Heart left ventricle (tissue), 16 donors: ENCODE data around the gene HBB. TPM values are rescaled to one million over a fixed set of nuclear protein-coding genes. Genes with fewer than 3 reads are reported as not detected.

ENCODE experiments used
- ATAC-seq, 4 donors: fragments of 200-7000 bp; cut with Tn5 transposase; one replicate each; pipeline ENCODE4 v1.9.1; 2020 to 2022; ENCODE audit warnings: moderate library complexity in 4 of 4, mild to moderate bottlenecking in 3 of 4, moderate number of reproducible peaks in 1 of 4
- DNase-seq, 5 donors: peaks; one replicate each; pipeline ENCODE4 v3.0.0-alpha.2; 2020
- H3K27ac ChIP-seq, 12 donors: fragments of 200-600 bp; sonication (generic) in 4 of 12; one replicate each; pipeline versions ENCODE4 v1.5.0 to v1.8.0; 2016 to 2022; ENCODE audit warnings: mild to moderate bottlenecking in 2 of 12
- H3K27me3 ChIP-seq, 9 donors: fragments of 200-600 bp; sonication (generic) in 2 of 9; one replicate each; pipeline versions ENCODE4 v1.5.1 to v1.8.0; 2016 to 2022; ENCODE audit warnings: mild to moderate bottlenecking in 3 of 9
- H3K36me3 ChIP-seq, 9 donors: fragments of 200-600 bp; sonication (generic) in 2 of 9; one replicate each; pipeline versions ENCODE4 v1.5.0 to v1.8.0; 2018 to 2022; ENCODE audit warnings: mild to moderate bottlenecking in 2 of 9
- H3K4me1 ChIP-seq, 12 donors: fragments of 200-600 bp; sonication (generic) in 4 of 12; one replicate each; pipeline versions ENCODE4 v1.5.0 to v1.8.0; 2016 to 2022; ENCODE audit warnings: mild to moderate bottlenecking in 3 of 12
- H3K4me3 ChIP-seq, 12 donors: fragments of 200-600 bp; sonication (generic) in 4 of 12; one replicate each; pipeline versions ENCODE4 v1.5.0 to v1.8.0; 2017 to 2022; ENCODE audit warnings: mild to moderate bottlenecking in 9 of 12, moderate library complexity in 4 of 12
- H3K9me3 ChIP-seq, 12 donors: fragments of 200-600 bp; sonication (generic) in 4 of 12; one replicate each; pipeline versions ENCODE4 v1.5.0 to v1.8.0; 2016 to 2022; ENCODE audit warnings: mild to moderate bottlenecking in 1 of 12
- POLR2A ChIP-seq, 2 donors: fragments of 450-650 bp; IDR thresholded peaks; one replicate each; pipeline ENCODE4 v1.6.1; 2017; ENCODE audit warnings: antibody characterized with exemption in 2 of 2, mild to moderate bottlenecking in 2 of 2, moderate library complexity in 2 of 2
- WGBS, 4 donors: extraction: QIAGEN DNeasy Blood & Tissue Kit in 2 of 4; methylation state at CpG; one replicate each; pipeline versions ENCODE4 v1.1.5 to v1.1.7; 2013 to 2018; 5-methylcytosine and 5-hydroxymethylcytosine counted together
- intact Hi-C, 10 donors: fragments of 100-400 bp; cut with DNase I; formaldehyde crosslinking; loops; one replicate each; pipeline versions ENCODE4 v1.11.1 to v1.14.2; 2022
- polyA plus RNA-seq, 2 donors: library from polyadenylated mRNA; stranded (reverse); fragments of 200-250 nt; gene quantifications; one replicate each; pipeline ENCODE4 v1.2.3, GENCODE V29; 2013
- total RNA-seq, 9 donors: library from RNA; depleted of rRNA in 2 of 9; stranded (reverse); fragments of >200 nt in 2 of 9; fragmentation: NEBNext Ultra II Directional in 3 of 9; extraction: Animal tissue kit (Norgen Biotek cat#: 25700) in 3 of 9; gene quantifications; one replicate each; pipeline versions ENCODE4 v1.1.0 to v1.2.4, GENCODE V29; 2016 to 2023
- TF ChIP-seq, protein P1 (sequence below), 12 donors: fragments of 200-600 bp; sonication (generic) in 4 of 12; IDR thresholded peaks; one replicate each; pipeline versions ENCODE4 v1.5.0 to v1.8.0; 2018 to 2022; ENCODE audit warnings: antibody characterized with exemption in 12 of 12, mild to moderate bottlenecking in 5 of 12
- donor health status: ischemic (EF 13 %, LVEDD 7.1; RV severe dilation, severe dysfunction).
- donor health status: healthy with polysubstance abuse.
- donor health status: DM: no; HTN: yes; CAD: no.
- donor health status: DM: no; HTN: no; CAD: no.
- donor health status: ischemic (EF 25% LVEDD 6.9; RV normal size, moderate dysfunction).
- donor health status: ischemic (EF 25% LVEDD 5.7; RV mildly dilated, moderate dysfunction).
- donor health status: healthy.
- donor health status: DM: yes; HTN: yes; CAD: no.
- donor health status: ischemic (EF 35%, LVEDD 5.7; RV mildly dilated, moderate dysfunction).
- donor health status: nonischemic (EF 11% LVEDD 7.7; RV severe dilation, severe dysfunction).
- donor health status: DM: yes; HTN: yes; CAD: no.
- donor health status: PGD.
- donor health status: ischemic (EF 29% LVEDD 5.4; RV normal size, mild dysfunction).
- donor health status: nonischemic (EF 23%, LVEDD 6.1; RV moderate dilation, normal function).

HBB gene
- total and polyA plus RNA-seq, 11 donors: 1.1 to 1,223 (median 249) TPM

DNA sequence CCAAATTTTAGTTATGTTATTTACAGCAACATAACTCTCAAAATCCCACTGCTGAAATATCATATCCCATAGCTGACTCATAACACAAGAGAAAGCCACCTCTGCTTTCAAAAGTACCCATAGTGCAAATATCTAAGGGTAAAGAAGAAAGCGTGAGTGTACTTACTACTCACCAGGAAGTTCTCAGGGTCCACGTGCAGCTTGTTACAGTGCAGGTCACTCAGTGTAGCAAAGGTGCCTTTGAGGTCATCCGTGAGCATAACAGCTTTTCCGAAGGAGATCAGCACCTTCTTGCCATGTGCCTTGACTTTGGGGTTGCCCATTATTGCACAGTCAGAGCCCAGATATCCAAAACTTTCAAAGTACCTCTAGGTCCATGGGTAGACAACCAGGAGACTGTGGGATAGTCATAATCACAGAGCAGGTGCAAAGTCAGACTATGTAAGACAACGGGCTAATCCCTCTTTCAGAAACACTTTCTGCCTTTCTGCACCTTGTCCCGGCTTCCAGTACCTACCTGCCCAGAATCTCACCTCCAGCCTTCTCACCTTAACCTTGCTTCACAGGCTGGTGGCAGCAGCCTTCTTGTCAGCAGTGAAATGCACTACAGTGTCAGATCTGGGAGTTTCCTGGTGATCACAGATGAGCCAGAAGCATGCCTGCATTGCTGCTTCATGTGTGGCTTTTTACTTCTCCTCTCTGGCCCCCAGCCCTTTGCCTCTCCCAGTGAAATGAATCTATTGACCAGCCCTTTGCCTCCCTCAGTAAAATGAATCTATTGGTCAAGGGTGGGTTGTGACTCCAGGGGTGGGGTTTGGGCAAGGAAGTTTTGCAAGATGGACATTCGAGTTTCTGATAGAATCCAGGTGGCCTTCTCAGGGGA, 16.3 kb upstream of the HBB start:
- no peak for DNase-seq
- intact Hi-C loops: no loop called here
- Histone ChIP-seq H3K4me1 (no peaks in the 10 kb centered on the region), H3K36me3 (no peaks in the 10 kb centered on the region), H3K27ac (no peak overlapping the region), H3K9me3 (no peaks in the 10 kb centered on the region), H3K27me3 (no peaks in the 10 kb centered on the region), H3K4me3 (no peak overlapping the region)
- TF ChIP-seq POLR2A (IDR thresholded peaks at IDR 0.05): no peak
- TF ChIP-seq, protein P1, sequence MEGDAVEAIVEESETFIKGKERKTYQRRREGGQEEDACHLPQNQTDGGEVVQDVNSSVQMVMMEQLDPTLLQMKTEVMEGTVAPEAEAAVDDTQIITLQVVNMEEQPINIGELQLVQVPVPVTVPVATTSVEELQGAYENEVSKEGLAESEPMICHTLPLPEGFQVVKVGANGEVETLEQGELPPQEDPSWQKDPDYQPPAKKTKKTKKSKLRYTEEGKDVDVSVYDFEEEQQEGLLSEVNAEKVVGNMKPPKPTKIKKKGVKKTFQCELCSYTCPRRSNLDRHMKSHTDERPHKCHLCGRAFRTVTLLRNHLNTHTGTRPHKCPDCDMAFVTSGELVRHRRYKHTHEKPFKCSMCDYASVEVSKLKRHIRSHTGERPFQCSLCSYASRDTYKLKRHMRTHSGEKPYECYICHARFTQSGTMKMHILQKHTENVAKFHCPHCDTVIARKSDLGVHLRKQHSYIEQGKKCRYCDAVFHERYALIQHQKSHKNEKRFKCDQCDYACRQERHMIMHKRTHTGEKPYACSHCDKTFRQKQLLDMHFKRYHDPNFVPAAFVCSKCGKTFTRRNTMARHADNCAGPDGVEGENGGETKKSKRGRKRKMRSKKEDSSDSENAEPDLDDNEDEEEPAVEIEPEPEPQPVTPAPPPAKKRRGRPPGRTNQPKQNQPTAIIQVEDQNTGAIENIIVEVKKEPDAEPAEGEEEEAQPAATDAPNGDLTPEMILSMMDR (IDR thresholded peaks at IDR 0.05): no peak
- WGBS, 4 donors: 62 to 75% (median 71%) methylated on average over 7 of the region's 7 CpGs
- ATAC-seq: no peak

DNA sequence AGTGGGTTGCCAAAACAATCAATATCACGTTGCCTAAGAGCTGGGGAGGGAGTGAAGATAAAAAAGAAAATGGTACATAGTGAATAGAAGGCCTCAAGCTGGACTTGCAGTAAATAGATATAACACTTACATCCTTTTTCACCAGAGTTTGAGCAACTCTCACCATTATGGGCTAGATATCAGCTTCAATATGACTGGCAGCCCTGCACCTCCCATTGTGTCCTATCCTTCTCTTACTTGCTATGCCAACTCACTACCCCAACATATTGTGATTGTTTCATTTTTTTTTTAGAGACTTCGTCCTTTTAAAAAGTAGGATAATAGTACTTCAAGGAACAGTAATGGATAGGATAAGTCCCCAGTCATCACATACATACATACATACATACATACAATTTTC, 15.3 kb upstream of the HBB start:
- intact Hi-C loops: no loop called here
- ATAC-seq (no peak), DNase-seq (no peak)
- TF ChIP-seq, protein P1 (IDR thresholded peaks at IDR 0.05): no peak
- no peak for TF ChIP-seq POLR2A (IDR thresholded peaks at IDR 0.05)
- WGBS, 4 donors: 52 to 61% (median 60%) methylated on average over 2 of the region's 2 CpGs
- Histone ChIP-seq H3K4me1 (no peaks in the 10 kb centered on the region), H3K9me3 (no peaks in the 10 kb centered on the region), H3K27me3 (no peaks in the 10 kb centered on the region), H3K27ac (no peak overlapping the region), H3K36me3 (no peaks in the 10 kb centered on the region), H3K4me3 (no peak overlapping the region)

- 53 to 57% (median 55%) methylated on average over 3 of the region's 3 CpGs for WGBS, 4 donors
- ATAC-seq (no peak), DNase-seq (no peak)
- Histone ChIP-seq H3K27ac (no peak overlapping the region), H3K36me3 (no peaks in the 10 kb centered on the region), H3K9me3 (no peaks in the 10 kb centered on the region), H3K4me3 (no peak overlapping the region), H3K4me1 (no peaks in the 10 kb centered on the region), H3K27me3 (no peaks in the 10 kb centered on the region)
- intact Hi-C loops: no loop called here
- TF ChIP-seq POLR2A (IDR thresholded peaks at IDR 0.05): no peak
- TF ChIP-seq, protein P1 (IDR thresholded peaks at IDR 0.05): no peak
Observed at GRCh38 chr11:5241458-5241857, 14.6 kb upstream of the HBB start.

- DNase-seq: no peak
Observed at GRCh38 chr11:5240458-5240857, 13.6 kb upstream of the HBB start.

More at GRCh38 chr11:5240458-5240857, 13.6 kb upstream of the HBB start:
- peaks cover 0 to under 1% (median 0%) of the 10 kb centered on the region in 9 donors for H3K27me3 ChIP-seq
- H3K4me3 ChIP-seq: no peak overlapping the region
- WGBS, 4 donors: 61 to 77% (median 65%) methylated on average over 2 of the region's 2 CpGs
- H3K27ac ChIP-seq: no peak overlapping the region
- no peak for TF ChIP-seq POLR2A (IDR thresholded peaks at IDR 0.05)
- TF ChIP-seq, protein P1 (IDR thresholded peaks at IDR 0.05): no peak
- no peak for ATAC-seq
- intact Hi-C loops: no loop called here
- no peaks in the 10 kb centered on the region for H3K4me1 ChIP-seq
- no peaks in the 10 kb centered on the region for H3K36me3 ChIP-seq
- H3K9me3 ChIP-seq: no peaks in the 10 kb centered on the region
